ENCODE data around the gene RAB3C. TPM values are rescaled to one million over a fixed set of nuclear protein-coding genes. Genes with fewer than 3 reads are reported as not detected.

Gene RAB3C
- total and polyA plus RNA-seq, 10 donors: 0.06 to 2.0 (median 0.21) TPM; not detected in 2

GRCh38 chr5:58746321-58746720, 163.4 kb downstream of the RAB3C start:
- no peak for DNase-seq
- Histone ChIP-seq H3K27me3 (replicated peaks in 1 of 7) (no peaks in the 10 kb centered on the region), H3K36me3 (no peaks in the 10 kb centered on the region), H3K4me3 (no peak overlapping the region), H3K4me1 (no peaks in the 10 kb centered on the region), H3K27ac (no peak overlapping the region), H3K9me3 (no peaks in the 10 kb centered on the region)
- no peak for TF ChIP-seq POLR2A (IDR thresholded peaks at IDR 0.05)
- TF ChIP-seq POLR2AphosphoS5 (IDR thresholded peaks at IDR 0.05): no peak
- no peak for TF ChIP-seq CTCF (IDR thresholded peaks at IDR 0.05 in 8 of 11, conservative IDR thresholded peaks at IDR 0.05 in 3 of 11)
- 51 to 72% (median 67%) methylated on average over 4 of the region's 4 CpGs for WGBS, 5 donors
- intact Hi-C loops (cut with DNase I; ENCODE audit: low total_unique reads): no loop called here

- Histone ChIP-seq H3K27me3 (replicated peaks in 1 of 7) (no peaks in the 10 kb centered on the region), H3K4me3 (no peak overlapping the region), H3K9me3 (no peaks in the 10 kb centered on the region), H3K27ac (no peak overlapping the region), H3K36me3 (no peaks in the 10 kb centered on the region), H3K4me1 (peaks cover 0 to 10% (median 0%) of the 10 kb centered on the region in 6 donors)
- no peak for DNase-seq
- intact Hi-C loops (cut with DNase I; ENCODE audit: low total_unique reads): no loop called here
- TF ChIP-seq POLR2A (IDR thresholded peaks at IDR 0.05): no peak
- TF ChIP-seq CTCF (IDR thresholded peaks at IDR 0.05 in 8 of 11, conservative IDR thresholded peaks at IDR 0.05 in 3 of 11): no peak
- no peak for TF ChIP-seq POLR2AphosphoS5 (IDR thresholded peaks at IDR 0.05)
Observed at GRCh38 chr5:58750036-58750435, 167.2 kb downstream of the RAB3C start.

- Histone ChIP-seq H3K27ac (no peak overlapping the region), H3K27me3 (replicated peaks in 1 of 7) (no peaks in the 10 kb centered on the region), H3K36me3 (no peaks in the 10 kb centered on the region), H3K4me1 (peaks cover 0 to 10% (median 0%) of the 10 kb centered on the region in 6 donors), H3K4me3 (no peak overlapping the region), H3K9me3 (no peaks in the 10 kb centered on the region)
- no peak for DNase-seq
- intact Hi-C loops (cut with DNase I; ENCODE audit: low total_unique reads): no loop called here
- 53 to 80% (median 61%) methylated on average over 4 of the region's 4 CpGs for WGBS, 5 donors
- no peak for TF ChIP-seq CTCF (IDR thresholded peaks at IDR 0.05 in 8 of 11, conservative IDR thresholded peaks at IDR 0.05 in 3 of 11)
- TF ChIP-seq POLR2AphosphoS5 (IDR thresholded peaks at IDR 0.05): no peak
- TF ChIP-seq POLR2A (IDR thresholded peaks at IDR 0.05): no peak
Observed at GRCh38 chr5:58751222-58751837, 168.5 kb downstream of the RAB3C start.

- H3K9me3 ChIP-seq: no peaks in the 10 kb centered on the region
- TF ChIP-seq POLR2AphosphoS5 (IDR thresholded peaks at IDR 0.05): no peak
- TF ChIP-seq CTCF (IDR thresholded peaks at IDR 0.05 in 8 of 11, conservative IDR thresholded peaks at IDR 0.05 in 3 of 11): no peak
- TF ChIP-seq POLR2A (IDR thresholded peaks at IDR 0.05): no peak
- intact Hi-C loops (cut with DNase I; ENCODE audit: low total_unique reads): no loop called here
Observed at GRCh38 chr5:58752104-58752503, 169.2 kb downstream of the RAB3C start.

More at GRCh38 chr5:58752104-58752503, 169.2 kb downstream of the RAB3C start:
- DNase-seq: no peak
- Histone ChIP-seq H3K4me3 (no peak overlapping the region), H3K36me3 (no peaks in the 10 kb centered on the region), H3K27me3 (replicated peaks in 1 of 7) (no peaks in the 10 kb centered on the region), H3K4me1 (peaks cover 0 to 10% (median 0%) of the 10 kb centered on the region in 6 donors), H3K27ac (no peak overlapping the region)
- WGBS, 5 donors: 68 to 79% (median 77%) methylated on average over 1 of the region's 1 CpG

All from spleen (tissue), 11 donors.